GM20000 (cell line): Measurements from ENCODE around the gene WDR6.

Experiments
- DNase-seq: peaks from one replicate; pipeline ENCODE4 v3.0.0; 2012; ENCODE audit warnings: low spot score
- CTCF ChIP-seq: IDR thresholded peaks from 2 replicates; pipeline ENCODE4 v1.5.1; 2012; ENCODE audit warnings: mild to moderate bottlenecking, control low read depth; ENCODE audit errors: extremely low read depth, missing control alignments

Gene WDR6

GRCh38 chr3:48983096-48983495 lies 24.1 kb upstream of the WDR6 start:
- no peak for TF ChIP-seq CTCF
- DNase-seq, result no peak

- TF ChIP-seq CTCF, result no peak
Measured at GRCh38 chr3:48984663-48985062, 22.5 kb upstream of the WDR6 start.

GRCh38 chr3:48985831-48986376 lies 21.3 kb upstream of the WDR6 start:
- DNase-seq, result no peak
- no peak for TF ChIP-seq CTCF

More at GRCh38 chr3:48984663-48985062, 22.5 kb upstream of the WDR6 start:
- no peak for DNase-seq

GRCh38 chr3:48989126-48989795 lies 17.9 kb upstream of the WDR6 start:
- no peak for DNase-seq
- TF ChIP-seq CTCF, result no peak

DNA sequence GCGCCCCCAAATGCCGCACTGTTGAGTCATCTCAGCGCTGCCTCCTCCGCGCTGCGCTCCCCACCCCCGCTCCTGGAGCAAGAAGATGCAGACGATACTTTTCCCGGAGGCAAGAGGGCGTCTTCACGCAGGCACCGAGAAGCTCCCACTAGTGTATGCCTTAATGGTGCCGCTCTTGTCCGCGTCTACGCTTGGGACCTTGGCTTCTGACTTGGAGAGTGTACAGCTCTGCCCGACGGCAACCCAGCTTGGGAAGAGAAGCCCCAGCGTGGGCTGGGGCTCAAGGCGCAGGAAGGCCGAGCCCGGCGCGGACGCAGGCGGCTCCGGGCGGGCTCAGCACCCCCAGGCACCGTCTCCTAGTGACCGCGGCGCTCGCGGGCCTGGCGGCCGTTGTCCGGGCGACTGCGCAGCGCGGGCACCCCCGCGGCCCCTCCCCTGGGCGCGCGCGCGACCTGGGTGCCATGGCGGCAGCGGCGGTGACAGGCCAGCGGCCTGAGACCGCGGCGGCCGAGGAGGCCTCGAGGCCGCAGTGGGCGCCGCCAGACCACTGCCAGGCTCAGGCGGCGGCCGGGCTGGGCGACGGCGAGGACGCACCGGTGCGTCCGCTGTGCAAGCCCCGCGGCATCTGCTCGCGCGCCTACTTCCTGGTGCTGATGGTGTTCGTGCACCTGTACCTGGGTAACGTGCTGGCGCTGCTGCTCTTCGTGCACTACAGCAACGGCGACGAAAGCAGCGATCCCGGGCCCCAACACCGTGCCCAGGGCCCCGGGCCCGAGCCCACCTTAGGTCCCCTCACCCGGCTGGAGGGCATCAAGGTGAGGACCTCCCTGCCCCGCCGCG lies 17.2 kb upstream of the WDR6 start, which contains the start of gene P4HTM:
TSS of gene P4HTM (plus strand) at position 446 of the 840 bp plus-strand sequence. CDS start at position 462, 16 bp downstream.
- peak; percentile 25 for TF ChIP-seq CTCF
- DNase-seq, result peak; percentile 85

DNA sequence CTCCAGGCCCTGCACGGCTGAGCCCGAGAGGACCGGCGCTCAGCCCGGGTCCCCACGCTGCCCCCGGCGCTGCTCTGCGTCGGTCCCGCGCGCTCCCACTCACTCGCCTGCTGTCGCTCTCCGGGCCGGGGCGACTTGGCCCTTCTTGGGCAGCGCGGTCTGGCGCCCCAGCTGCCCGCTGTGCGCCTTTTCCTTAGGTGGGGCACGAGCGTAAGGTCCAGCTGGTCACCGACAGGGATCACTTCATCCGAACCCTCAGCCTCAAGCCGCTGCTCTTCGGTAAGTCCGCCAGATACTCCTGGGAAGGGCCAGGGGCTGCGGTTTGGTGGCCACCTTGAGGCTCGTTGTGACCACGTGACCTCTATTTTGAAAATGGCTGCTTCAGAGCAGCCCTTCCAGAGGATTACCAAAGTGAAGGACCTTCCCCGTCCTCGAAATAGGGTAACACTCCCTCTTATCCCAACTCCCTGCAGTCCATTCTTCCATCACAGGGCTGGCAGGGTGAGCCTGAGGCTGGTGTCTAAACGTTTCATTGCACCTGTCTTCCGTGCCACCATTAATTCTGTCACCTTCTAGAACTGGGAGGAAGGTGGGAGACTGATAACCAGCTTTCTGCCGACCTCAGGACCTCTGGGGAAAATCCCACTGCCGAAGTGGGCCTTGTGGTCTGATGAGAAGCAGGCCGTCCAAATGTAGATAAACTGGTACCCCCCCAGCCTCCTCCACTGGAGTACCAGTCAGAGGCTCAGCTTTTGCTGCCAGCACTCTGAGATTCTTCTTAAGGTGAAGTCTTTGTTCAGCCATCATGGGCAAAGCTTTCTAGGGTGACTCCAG lies 16.3 kb upstream of the WDR6 start:
- peak; percentile 51 for DNase-seq
- TF ChIP-seq CTCF, result no peak
